Trophoblast cell (in vitro differentiated cells and primary cell): ENCODE data around the gene AQP12A.

Source experiments
- DNase-seq, 2 donors: peaks; one replicate each; pipeline ENCODE4 v3.0.0-alpha.2; 2016
- H2AFZ ChIP-seq: 2 replicates; pipeline ENCODE4 v1.6.1; 2013; ENCODE audit warnings: low read length, moderate library complexity, mild to moderate bottlenecking; ENCODE audit not compliant: insufficient read depth, poor library complexity
- H2AK5ac ChIP-seq: 2 replicates; pipeline ENCODE4 v1.6.1; 2013; ENCODE audit warnings: mild to moderate bottlenecking, low read length
- H2BK120ac ChIP-seq: 2 replicates; pipeline ENCODE4 v1.6.1; 2013; ENCODE audit warnings: low read length, mild to moderate bottlenecking, moderate library complexity; ENCODE audit not compliant: insufficient read depth, poor library complexity
- H2BK12ac ChIP-seq: 2 replicates; pipeline ENCODE4 v1.6.1; 2013; ENCODE audit warnings: mild to moderate bottlenecking, low read length, moderate library complexity
- H2BK5ac ChIP-seq: 2 replicates; pipeline ENCODE4 v1.6.1; 2013; ENCODE audit warnings: low read length, low read depth, moderate library complexity, mild to moderate bottlenecking; ENCODE audit not compliant: poor library complexity
- H3K14ac ChIP-seq: 2 replicates; pipeline ENCODE4 v1.6.1; 2013; ENCODE audit warnings: mild to moderate bottlenecking, low read length
- H3K18ac ChIP-seq: 2 replicates; pipeline ENCODE4 v1.6.1; 2013; ENCODE audit warnings: mild to moderate bottlenecking, low read length
- H3K23ac ChIP-seq: 2 replicates; pipeline ENCODE4 v1.6.1; 2013; ENCODE audit warnings: low read length
- H3K27ac ChIP-seq: 2 replicates; pipeline ENCODE4 v1.5.1; 2013; ENCODE audit warnings: low read depth, mild to moderate bottlenecking, inconsistent platforms, low read length, moderate library complexity
- H3K27me3 ChIP-seq: 2 replicates; pipeline ENCODE4 v1.6.1; 2013; ENCODE audit warnings: inconsistent platforms, mild to moderate bottlenecking, low read length, moderate library complexity; ENCODE audit not compliant: insufficient read depth
- H3K36me3 ChIP-seq, 2 experiments: 1 replicate in 1 of 2; 2 replicates in 1 of 2; pipeline ENCODE4 v1.6.1; 2013; ENCODE audit warnings: low read length in 2 of 2, mild to moderate bottlenecking in 2 of 2, moderate library complexity in 1 of 2; ENCODE audit not compliant: insufficient read depth in 2 of 2, control insufficient read depth in 1 of 2
- H3K4ac ChIP-seq: 2 replicates; pipeline ENCODE4 v1.6.1; 2013; ENCODE audit warnings: low read depth, mild to moderate bottlenecking, low read length, moderate library complexity
- H3K4me1 ChIP-seq, 2 experiments: 1 replicate in 1 of 2; 2 replicates in 1 of 2; pipeline ENCODE4 v1.6.1; 2013; ENCODE audit warnings: low read length in 2 of 2, mild to moderate bottlenecking in 2 of 2, moderate library complexity in 1 of 2; ENCODE audit not compliant: insufficient read depth in 2 of 2, control insufficient read depth in 1 of 2
- H3K4me2 ChIP-seq: 2 replicates; pipeline ENCODE4 v1.6.1; 2013; ENCODE audit warnings: inconsistent platforms, mild to moderate bottlenecking, low read length, moderate library complexity
- H3K4me3 ChIP-seq: 2 replicates; pipeline ENCODE4 v1.5.1; 2013; ENCODE audit warnings: mild to moderate bottlenecking, low read depth, low read length, inconsistent platforms
- H3K79me1 ChIP-seq: one replicate; pipeline ENCODE4 v1.6.1; 2013; ENCODE audit warnings: low read length
- H3K79me2 ChIP-seq: 2 replicates; pipeline ENCODE4 v1.6.1; 2013; ENCODE audit warnings: low read length, mild to moderate bottlenecking; ENCODE audit not compliant: control insufficient read depth, insufficient read depth, poor library complexity
- H3K9ac ChIP-seq: 2 replicates; pipeline ENCODE4 v1.6.1; 2013; ENCODE audit warnings: mild to moderate bottlenecking, low read length
- H3K9me3 ChIP-seq: 2 replicates; pipeline ENCODE4 v1.6.1; 2013; ENCODE audit warnings: low read depth, mild to moderate bottlenecking, control low read depth, inconsistent platforms, low read length; ENCODE audit not compliant: insufficient read depth
- H4K12ac ChIP-seq: 2 replicates; pipeline ENCODE4 v1.6.1; 2013; ENCODE audit warnings: low read depth, mild to moderate bottlenecking, low read length, moderate library complexity
- H4K8ac ChIP-seq: 2 replicates; pipeline ENCODE4 v1.6.1; 2013; ENCODE audit warnings: low read depth, mild to moderate bottlenecking, low read length, moderate library complexity
- H4K91ac ChIP-seq: one replicate; pipeline ENCODE4 v1.6.1; 2013; ENCODE audit warnings: low read depth, mild to moderate bottlenecking, low read length, moderate library complexity
- WGBS: extraction: QIAGEN DNeasy Blood & Tissue Kit; methylation state at CpG from one replicate; pipeline ENCODE4 v1.1.7; 2013; ENCODE audit warnings: missing lambda C conversion rate; ENCODE audit not compliant: insufficient read length, insufficient coverage; ENCODE audit errors: extremely low coverage; 5-methylcytosine and 5-hydroxymethylcytosine counted together

AQP12A gene

GRCh38 chr2:240719676-240720545, 28.2 kb downstream of the AQP12A start:
- no peaks in the 10 kb centered on the region for H3K79me1 ChIP-seq
- no peaks in the 10 kb centered on the region for H3K9me3 ChIP-seq
- WGBS, result no CpG with 5 or more reads among the region's 25 CpGs

GRCh38 chr2:240720686-240721595, 29.3 kb downstream of the AQP12A start:
- H3K27ac ChIP-seq, result no peak overlapping the region
- H3K9ac ChIP-seq, result no peak overlapping the region
- H3K9me3 ChIP-seq, result no peaks in the 10 kb centered on the region
- H2AK5ac ChIP-seq, result no peak overlapping the region
- no peak overlapping the region for H2BK5ac ChIP-seq
- no peak for DNase-seq
- H3K79me1 ChIP-seq, result no peaks in the 10 kb centered on the region
- no CpG with 5 or more reads among the region's 25 CpGs for WGBS
- H3K4me1 ChIP-seq, result no peaks in the 10 kb centered on the region
- no peak overlapping the region for H3K14ac ChIP-seq
- H3K79me2 ChIP-seq, result no peaks in the 10 kb centered on the region
- H4K8ac ChIP-seq, result no peak overlapping the region
- no peak overlapping the region for H3K23ac ChIP-seq
- no peaks in the 10 kb centered on the region for H3K36me3 ChIP-seq
- H4K91ac ChIP-seq, result no peak overlapping the region
- no peak overlapping the region for H2BK12ac ChIP-seq
- no peak overlapping the region for H4K12ac ChIP-seq
- H3K4me2 ChIP-seq, result no peak overlapping the region
- no peak overlapping the region for H2BK120ac ChIP-seq
- H3K4ac ChIP-seq, result no peak overlapping the region
- no peak overlapping the region for H2AFZ ChIP-seq
- no peak overlapping the region for H3K4me3 ChIP-seq
- H3K27me3 ChIP-seq, result no peaks in the 10 kb centered on the region
- no peak overlapping the region for H3K18ac ChIP-seq

More at GRCh38 chr2:240719676-240720545, 28.2 kb downstream of the AQP12A start:
- Histone ChIP-seq H2BK120ac (no peak overlapping the region), H2BK12ac (no peak overlapping the region), H4K91ac (no peak overlapping the region), H3K36me3 (no peaks in the 10 kb centered on the region), H2AFZ (no peak overlapping the region), H3K4ac (no peak overlapping the region), H4K8ac (no peak overlapping the region), H3K4me1 (no peaks in the 10 kb centered on the region), H3K4me2 (no peak overlapping the region), H3K27ac (no peak overlapping the region), H3K27me3 (no peaks in the 10 kb centered on the region), H2BK5ac (no peak overlapping the region), H3K14ac (no peak overlapping the region), H3K9ac (no peak overlapping the region), H3K18ac (no peak overlapping the region), H3K23ac (no peak overlapping the region), H3K79me2 (no peaks in the 10 kb centered on the region), H2AK5ac (no peak overlapping the region), H4K12ac (no peak overlapping the region), H3K4me3 (no peak overlapping the region)
- no peak for DNase-seq

DNA sequence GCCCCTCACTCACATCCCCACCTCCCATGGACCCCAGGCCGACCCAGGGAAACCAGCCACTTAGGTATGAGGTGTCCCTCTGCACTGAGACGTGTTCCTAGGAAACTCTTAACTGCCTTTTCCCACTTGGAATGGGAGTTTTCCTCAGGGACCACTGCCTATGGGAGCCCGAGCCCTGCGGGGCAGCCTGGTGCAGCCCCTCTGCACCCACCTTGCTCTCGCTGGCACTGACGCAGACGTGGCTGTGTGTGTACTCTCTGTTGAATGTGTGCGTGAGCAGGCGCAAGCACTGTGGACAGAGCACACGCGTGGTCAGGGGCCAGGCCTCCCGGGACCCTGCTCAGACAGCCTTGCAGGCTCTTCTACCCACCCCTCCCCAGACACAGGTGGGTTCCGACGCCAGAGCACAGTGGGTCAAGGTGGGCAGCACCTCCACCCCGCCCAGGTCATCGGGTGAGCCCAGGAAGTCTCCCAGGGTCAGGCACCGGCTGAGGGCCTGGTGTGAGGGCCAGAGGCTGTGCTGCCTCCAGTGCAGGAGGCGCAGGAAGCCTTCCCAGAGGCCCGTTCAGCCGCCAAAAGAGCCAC, 30.0 kb downstream of the AQP12A start:
- Histone ChIP-seq H3K4me3 (no peak overlapping the region), H3K79me1 (no peaks in the 10 kb centered on the region), H2BK12ac (no peak overlapping the region), H3K4me1 (no peaks in the 10 kb centered on the region), H4K8ac (no peak overlapping the region), H3K36me3 (no peaks in the 10 kb centered on the region), H2BK120ac (no peak overlapping the region), H3K9me3 (no peaks in the 10 kb centered on the region), H3K79me2 (no peaks in the 10 kb centered on the region), H3K18ac (no peak overlapping the region), H3K27me3 (no peaks in the 10 kb centered on the region), H3K27ac (no peak overlapping the region), H4K12ac (no peak overlapping the region), H2BK5ac (no peak overlapping the region), H4K91ac (no peak overlapping the region), H3K4me2 (no peak overlapping the region), H3K14ac (no peak overlapping the region), H3K4ac (no peak overlapping the region), H2AFZ (no peak overlapping the region), H3K23ac (no peak overlapping the region), H3K9ac (no peak overlapping the region), H2AK5ac (no peak overlapping the region)
- WGBS, result no CpG with 5 or more reads among the region's 20 CpGs
- DNase-seq, result no peak

DNA sequence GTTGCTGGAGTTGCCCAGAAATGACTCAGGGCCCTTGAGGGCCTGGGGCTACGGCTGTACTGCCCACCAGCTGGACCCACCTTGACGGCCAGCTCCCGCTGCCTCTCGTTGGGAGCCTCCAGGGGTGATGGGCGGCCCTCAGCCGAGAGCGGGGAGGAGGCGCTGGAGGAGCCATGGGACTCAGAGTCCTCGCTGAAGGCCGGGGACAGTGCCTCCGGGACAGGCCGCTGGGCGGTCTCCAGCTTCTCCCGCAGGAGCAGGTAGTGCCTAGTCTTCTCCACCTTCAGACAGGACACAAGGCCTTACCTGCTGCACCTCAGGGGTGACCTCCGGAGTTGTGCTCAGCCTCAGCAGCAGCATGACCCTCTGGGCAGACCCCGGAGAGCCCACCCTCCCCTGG, 30.7 kb downstream of the AQP12A start:
- Histone ChIP-seq H2AFZ (no peak overlapping the region), H3K23ac (no peak overlapping the region), H3K36me3 (no peaks in the 10 kb centered on the region), H3K4me1 (no peaks in the 10 kb centered on the region), H3K79me1 (no peaks in the 10 kb centered on the region), H3K4me3 (no peak overlapping the region), H3K14ac (no peak overlapping the region), H4K8ac (no peak overlapping the region), H2BK12ac (no peak overlapping the region), H3K4me2 (no peak overlapping the region), H4K12ac (no peak overlapping the region), H3K27ac (no peak overlapping the region), H2BK5ac (no peak overlapping the region), H2AK5ac (no peak overlapping the region), H3K27me3 (no peaks in the 10 kb centered on the region), H3K18ac (no peak overlapping the region), H2BK120ac (no peak overlapping the region), H4K91ac (no peak overlapping the region), H3K9me3 (no peaks in the 10 kb centered on the region), H3K79me2 (no peaks in the 10 kb centered on the region), H3K4ac (no peak overlapping the region), H3K9ac (no peak overlapping the region)
- no CpG with 5 or more reads among the region's 16 CpGs for WGBS
- DNase-seq, result no peak
